Activated T-helper 17 cell treated with anti-CD3 and anti-CD28 coated beads, Interleukin-2, amount 50 U/mL, for 72 hours (primary cell): ENCODE measurements around the gene IGLL5. TPM values are rescaled to one million over a fixed set of nuclear protein-coding genes. Genes with fewer than 3 reads are reported as not detected.

ENCODE experiments used
- ATAC-seq: fragments of 150-1000 bp; cut with Tn5 transposase; replicated peaks from 2 replicates; pipeline ENCODE4 v1.10.0; 2021; ENCODE audit warnings: mild to moderate bottlenecking, moderate library complexity
- H3K27ac Mint-ChIP-seq: one replicate; pipeline ENCODE4 v1.8.0; 2022; ENCODE audit warnings: mixed read lengths
- H3K27me3 Mint-ChIP-seq: one replicate; pipeline ENCODE4 v1.8.0; 2022; ENCODE audit warnings: mixed read lengths
- H3K36me3 Mint-ChIP-seq: one replicate; pipeline ENCODE4 v1.8.0; 2022; ENCODE audit warnings: low read depth, mild to moderate bottlenecking, mixed read lengths
- H3K4me1 Mint-ChIP-seq: one replicate; pipeline ENCODE4 v1.8.0; 2022; ENCODE audit warnings: mixed read lengths
- H3K4me3 Mint-ChIP-seq: one replicate; pipeline ENCODE4 v1.8.0; 2022; ENCODE audit warnings: mild to moderate bottlenecking, mixed read lengths
- H3K9me3 Mint-ChIP-seq: one replicate; pipeline ENCODE4 v1.8.0; 2022; ENCODE audit warnings: mixed read lengths
- total RNA-seq, 2 donors: library from RNA; stranded (reverse); gene quantifications; one replicate each; pipeline ENCODE4 v1.2.3, GENCODE V29; 2022

Gene IGLL5
- total RNA-seq, 2 donors from 2014 or later: not detected

- Mint-ChIP-seq H3K4me3 (no peak overlapping the region), H3K27me3 (no peaks in the 10 kb centered on the region), H3K4me1 (no peaks in the 10 kb centered on the region), H3K9me3 (no peaks in the 10 kb centered on the region), H3K36me3 (no peaks in the 10 kb centered on the region), H3K27ac (no peak overlapping the region)
- no peak for ATAC-seq
Observed at GRCh38 chr22:22936180-22936914, 48.7 kb downstream of the IGLL5 start.

GRCh38 chr22:22936915-22937656 is 49.5 kb downstream of the IGLL5 start:
- Mint-ChIP-seq H3K4me1 (no peaks in the 10 kb centered on the region), H3K27ac (no peak overlapping the region), H3K9me3 (no peaks in the 10 kb centered on the region), H3K36me3 (no peaks in the 10 kb centered on the region), H3K4me3 (no peak overlapping the region), H3K27me3 (no peaks in the 10 kb centered on the region)
- no peak for ATAC-seq

GRCh38 chr22:22937894-22938480 is 50.4 kb downstream of the IGLL5 start:
- no peak for ATAC-seq
- H3K36me3 Mint-ChIP-seq: no peaks in the 10 kb centered on the region
- no peak overlapping the region for H3K4me3 Mint-ChIP-seq
- peaks cover 5% of the 10 kb centered on the region for H3K4me1 Mint-ChIP-seq
- H3K9me3 Mint-ChIP-seq: no peaks in the 10 kb centered on the region
- H3K27ac Mint-ChIP-seq: no peak overlapping the region
- H3K27me3 Mint-ChIP-seq: no peaks in the 10 kb centered on the region

- no peaks in the 10 kb centered on the region for H3K9me3 Mint-ChIP-seq
- H3K27me3 Mint-ChIP-seq: no peaks in the 10 kb centered on the region
Observed at GRCh38 chr22:22938672-22939587, 51.3 kb downstream of the IGLL5 start.

GRCh38 chr22:22939588-22940368 is 52.2 kb downstream of the IGLL5 start:
- Mint-ChIP-seq H3K27me3 (peaks cover 4% of the 10 kb centered on the region), H3K27ac (no peak overlapping the region), H3K9me3 (no peaks in the 10 kb centered on the region), H3K4me3 (no peak overlapping the region), H3K36me3 (no peaks in the 10 kb centered on the region), H3K4me1 (peaks cover 5% of the 10 kb centered on the region)
- no peak for ATAC-seq

More at GRCh38 chr22:22938672-22939587, 51.3 kb downstream of the IGLL5 start:
- Mint-ChIP-seq H3K4me3 (no peak overlapping the region), H3K27ac (no peak overlapping the region), H3K36me3 (no peaks in the 10 kb centered on the region), H3K4me1 (peaks cover 5% of the 10 kb centered on the region)
- no peak for ATAC-seq

- H3K4me1 Mint-ChIP-seq: peaks cover 5% of the 10 kb centered on the region
- H3K9me3 Mint-ChIP-seq: no peaks in the 10 kb centered on the region
- peaks cover 4% of the 10 kb centered on the region for H3K27me3 Mint-ChIP-seq
- no peaks in the 10 kb centered on the region for H3K36me3 Mint-ChIP-seq
- H3K4me3 Mint-ChIP-seq: no peak overlapping the region
- no peak for ATAC-seq
- no peak overlapping the region for H3K27ac Mint-ChIP-seq
Observed at GRCh38 chr22:22940961-22941605, 53.5 kb downstream of the IGLL5 start.

GRCh38 chr22:22941831-22942510 is 54.4 kb downstream of the IGLL5 start:
- no peaks in the 10 kb centered on the region for H3K36me3 Mint-ChIP-seq
- no peak for ATAC-seq
- peaks cover 8% of the 10 kb centered on the region for H3K27me3 Mint-ChIP-seq
- no peak overlapping the region for H3K27ac Mint-ChIP-seq
- peaks cover 5% of the 10 kb centered on the region for H3K4me1 Mint-ChIP-seq
- no peak overlapping the region for H3K4me3 Mint-ChIP-seq
- H3K9me3 Mint-ChIP-seq: no peaks in the 10 kb centered on the region

- peak; percentile 80 for ATAC-seq
- Mint-ChIP-seq H3K4me1 (peaks cover 5% of the 10 kb centered on the region), H3K27ac (no peak overlapping the region), H3K9me3 (no peaks in the 10 kb centered on the region), H3K4me3 (no peak overlapping the region), H3K36me3 (no peaks in the 10 kb centered on the region), H3K27me3 (peaks cover 9% of the 10 kb centered on the region)
Observed at GRCh38 chr22:22942511-22943329, 55.1 kb downstream of the IGLL5 start.

- no peaks in the 10 kb centered on the region for H3K36me3 Mint-ChIP-seq
- H3K27ac Mint-ChIP-seq: no peak overlapping the region
- no peak overlapping the region for H3K4me3 Mint-ChIP-seq
- no peak for ATAC-seq
- peaks cover 9% of the 10 kb centered on the region for H3K27me3 Mint-ChIP-seq
- peaks cover 5% of the 10 kb centered on the region for H3K4me1 Mint-ChIP-seq
- no peaks in the 10 kb centered on the region for H3K9me3 Mint-ChIP-seq
Observed at GRCh38 chr22:22943521-22944267, 56.1 kb downstream of the IGLL5 start.

GRCh38 chr22:22944268-22944985 is 56.8 kb downstream of the IGLL5 start:
- no peak overlapping the region for H3K27ac Mint-ChIP-seq

GRCh38 chr22:22945195-22945594 is 57.6 kb downstream of the IGLL5 start:
- Mint-ChIP-seq H3K9me3 (no peaks in the 10 kb centered on the region), H3K27ac (no peak overlapping the region), H3K36me3 (no peaks in the 10 kb centered on the region), H3K4me1 (peaks cover 5% of the 10 kb centered on the region), H3K4me3 (no peak overlapping the region), H3K27me3 (peaks cover 16% of the 10 kb centered on the region)
- no peak for ATAC-seq

More at GRCh38 chr22:22944268-22944985, 56.8 kb downstream of the IGLL5 start:
- Mint-ChIP-seq H3K9me3 (no peaks in the 10 kb centered on the region), H3K27me3 (peaks cover 9% of the 10 kb centered on the region), H3K36me3 (no peaks in the 10 kb centered on the region), H3K4me3 (no peak overlapping the region), H3K4me1 (peaks cover 5% of the 10 kb centered on the region)
- no peak for ATAC-seq
